Fibroblast of mammary gland (primary cell): Measurements from ENCODE around the gene NCOA4.
A peak's percentile ranks its signal among the peaks of the same experiment; 100 is the strongest.
"Not testable (repeated sequence)": the region's sequence is repeated elsewhere in the genome, so short reads cannot be mapped to it uniquely, and the experiment has no call there.

Source experiments
- DNase-seq: peaks from one replicate; pipeline ENCODE4 v3.0.0-alpha.2; 2010; ENCODE audit warnings: low read depth
- H3K4me3 ChIP-seq: 2 replicates; pipeline ENCODE4 v1.5.1; 2011; ENCODE audit warnings: low read depth, mild to moderate bottlenecking, low read length, moderate library complexity; ENCODE audit not compliant: control insufficient read depth

The NCOA4 gene

GRCh38 chr10:45972106-45972812 is 58.2 kb downstream of the NCOA4 start, which contains the start of gene TIMM23:
Gene TIMM23, plus strand, starts transcription at chr10:45972489. Its CDS starts 136 bp downstream, at chr10:45972625.
- peak within 1 kb of the TSS; percentile 76 for H3K4me3 ChIP-seq
- DNase-seq: peak; percentile 82

- not testable (repeated sequence) for DNase-seq
- H3K4me3 ChIP-seq: peak overlapping the region; percentile 76
Measured at GRCh38 chr10:45971742-45972105, 58.7 kb downstream of the NCOA4 start.

- peak overlapping the region; percentile 76 for H3K4me3 ChIP-seq
- DNase-seq: not testable (repeated sequence)
Measured at GRCh38 chr10:45971019-45971418, 59.4 kb downstream of the NCOA4 start.

DNA sequence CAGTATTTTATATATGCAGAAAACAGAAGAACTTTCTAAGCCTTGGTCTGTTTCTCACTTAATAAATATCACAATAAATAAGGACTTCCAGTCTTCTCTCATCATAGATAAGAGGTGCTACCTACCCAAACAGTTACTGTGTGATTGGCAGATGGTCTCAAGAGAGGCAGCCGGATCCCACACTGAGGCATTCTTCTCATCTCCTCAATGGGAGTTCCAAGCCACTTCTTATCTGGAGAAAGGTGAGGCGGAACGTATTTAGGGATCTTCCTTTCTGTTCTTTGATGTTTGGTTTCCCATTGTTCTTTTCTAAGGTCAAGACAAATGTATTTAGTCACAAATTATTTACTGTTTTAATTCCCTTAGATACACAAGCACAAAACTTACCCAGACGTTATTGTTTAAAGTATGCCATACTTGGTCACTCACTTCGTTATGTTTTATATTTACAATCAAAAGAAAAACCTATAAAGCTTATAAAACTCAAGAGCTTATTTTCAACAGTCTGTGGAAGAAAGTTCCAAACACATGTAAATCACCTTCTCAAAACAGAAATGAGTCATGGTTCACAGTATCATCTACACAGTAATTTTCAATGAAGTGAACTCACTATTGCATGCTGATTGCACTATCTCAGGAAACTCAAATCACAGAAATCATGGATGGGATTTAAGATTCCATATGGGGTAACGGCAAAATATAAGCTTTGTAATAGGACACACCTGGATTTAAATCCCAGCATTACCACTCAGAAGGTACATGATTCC is 67.6 kb downstream of the NCOA4 start:
- DNase-seq, H3K4me3 ChIP-seq: not testable (repeated sequence)

DNA sequence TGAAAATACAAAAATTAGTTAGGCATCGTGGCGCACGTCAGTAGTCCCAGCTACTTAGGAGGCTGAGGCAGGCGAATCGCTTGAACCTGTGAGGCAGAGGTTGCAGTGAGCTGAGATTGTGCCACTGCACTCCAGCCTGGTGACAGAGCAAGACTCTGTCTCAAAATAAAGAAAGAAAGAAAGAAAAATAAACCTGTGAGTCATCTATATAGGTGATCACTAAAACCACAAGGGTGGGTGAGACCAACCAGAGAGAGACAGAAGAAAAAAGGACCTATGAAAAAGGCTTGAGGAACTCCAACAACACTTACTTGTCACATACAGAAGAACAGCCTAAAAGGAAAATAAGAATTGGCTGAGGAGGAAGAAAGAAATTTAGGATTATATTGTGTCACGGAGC is 72.5 kb downstream of the NCOA4 start:
- H3K4me3 ChIP-seq: not testable (repeated sequence)

GRCh38 chr10:45956634-45957033 is 73.8 kb downstream of the NCOA4 start:
- DNase-seq, H3K4me3 ChIP-seq: not testable (repeated sequence)

More for the DNA sequence above, 72.5 kb downstream of the NCOA4 start:
- not testable (repeated sequence) for DNase-seq
